ENCODE results near the gene TRPV4. TPM values are rescaled to one million over a fixed set of nuclear protein-coding genes. Genes with fewer than 3 reads are reported as not detected.
A peak's percentile ranks its signal among the peaks of the same experiment; 100 is the strongest.

TRPV4 gene
- total RNA-seq, 3 donors from 2014 or later (not counting 1 experiment from before 2014, with no cell fraction given) = not detected

DNA sequence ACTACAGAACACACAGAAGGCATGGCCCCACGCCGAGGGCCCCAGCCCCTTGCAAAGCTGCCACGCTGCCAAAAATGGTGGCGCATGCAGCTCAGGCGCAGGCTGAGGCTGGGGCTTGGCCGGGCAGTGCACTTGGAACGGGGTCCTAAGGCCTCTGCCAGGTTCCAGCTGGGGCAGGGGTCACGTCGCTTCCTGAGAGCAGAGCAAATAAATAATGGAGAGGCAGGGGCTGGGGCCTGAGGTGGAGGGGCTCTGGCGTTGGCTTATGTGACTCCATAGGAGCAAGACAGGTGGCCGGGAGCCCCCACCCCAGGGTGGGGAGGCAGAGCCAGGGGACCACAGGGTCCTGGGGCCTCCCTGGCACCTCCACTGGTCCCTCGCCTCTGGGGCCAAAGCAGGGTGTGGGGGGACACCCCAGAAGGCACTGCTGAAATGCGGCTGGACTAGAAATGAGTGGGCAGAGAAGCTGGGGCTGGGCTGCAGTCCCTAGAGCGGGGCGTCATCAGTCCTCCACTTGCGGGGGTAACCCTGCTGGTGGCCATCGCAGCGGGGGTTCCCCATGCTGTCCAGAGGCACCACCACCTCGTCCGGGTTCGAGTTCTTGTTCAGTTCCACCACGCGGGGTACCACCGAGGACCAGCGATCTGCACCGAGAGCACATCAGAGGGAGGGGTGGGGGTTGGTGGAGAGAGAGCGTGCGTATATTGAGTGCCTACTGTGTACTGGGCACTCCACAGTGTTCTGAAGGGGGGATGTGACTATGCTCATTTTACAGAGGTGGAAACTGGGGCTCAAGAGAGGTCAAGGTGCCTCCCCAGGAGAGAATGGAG, 49.8 kb downstream of the TRPV4 start:
- Mint-ChIP-seq H3K36me3 (no peaks in the 10 kb centered on the region), H3K27ac (no peak overlapping the region), H3K4me1 (peaks cover 0 to 19% of the 10 kb centered on the region in 2 donors), H3K4me3 (no peak overlapping the region), H3K27me3 (ENCODE audit: low read depth in 2 of 2) (no peaks in the 10 kb centered on the region), H3K9me3 (no peaks in the 10 kb centered on the region)
- Histone ChIP-seq H3K27me3 (ENCODE audit: control insufficient read depth, insufficient read depth, low read length) (peaks cover 3% of the 10 kb centered on the region), H3K36me3 (ENCODE audit: control insufficient read depth, insufficient read depth, low read length) (no peaks in the 10 kb centered on the region), H3K4me1 (ENCODE audit: control insufficient read depth, insufficient read depth, low read length) (no peaks in the 10 kb centered on the region), H3K27ac (ENCODE audit: low read length) (no peak overlapping the region), H3K9me3 (ENCODE audit: control insufficient read depth, insufficient read depth, low read length) (no peaks in the 10 kb centered on the region), H3K4me3 (ENCODE audit: low read length) (no peak overlapping the region)
- 90% methylated on average over 28 of the region's 28 CpGs for WGBS (ENCODE audit: insufficient coverage)
- intact Hi-C loops (cut with micrococcal nuclease) = no loop called here
- DNase-seq (no peak), ATAC-seq (no peak)
- no peak for TF ChIP-seq CTCF (IDR thresholded peaks at IDR 0.05)

- DNase-seq (no peak), ATAC-seq (peak in 1 of 3 donors; percentile 12)
- H3K4me3 Mint-ChIP-seq = no peak overlapping the region
- Histone ChIP-seq H3K4me1 (ENCODE audit: control insufficient read depth, insufficient read depth, low read length) (no peaks in the 10 kb centered on the region), H3K27ac (ENCODE audit: low read length) (no peak overlapping the region), H3K4me3 (ENCODE audit: low read length) (no peak overlapping the region), H3K27me3 (ENCODE audit: control insufficient read depth, insufficient read depth, low read length) (no peaks in the 10 kb centered on the region), H3K9me3 (ENCODE audit: control insufficient read depth, insufficient read depth, low read length) (no peaks in the 10 kb centered on the region), H3K36me3 (ENCODE audit: control insufficient read depth, insufficient read depth, low read length) (no peaks in the 10 kb centered on the region)
- H3K9me3 Mint-ChIP-seq = no peaks in the 10 kb centered on the region
- H3K4me1 Mint-ChIP-seq = peaks cover 5 to 19% of the 10 kb centered on the region in 2 donors
- no peak for TF ChIP-seq CTCF (IDR thresholded peaks at IDR 0.05)
- intact Hi-C loops (cut with micrococcal nuclease) = no loop called here
- no peaks in the 10 kb centered on the region for H3K36me3 Mint-ChIP-seq
- WGBS (ENCODE audit: insufficient coverage) = 94% methylated on average over 9 of the region's 9 CpGs
- H3K27me3 Mint-ChIP-seq (ENCODE audit: low read depth in 2 of 2) = peaks cover 0 to 4% of the 10 kb centered on the region in 2 donors
- H3K27ac Mint-ChIP-seq = peak overlapping the region; percentile 39 to 48
These were observed 50.9 kb downstream of the TRPV4 start for GRCh38 chr12:109782326-109782703.

DNA sequence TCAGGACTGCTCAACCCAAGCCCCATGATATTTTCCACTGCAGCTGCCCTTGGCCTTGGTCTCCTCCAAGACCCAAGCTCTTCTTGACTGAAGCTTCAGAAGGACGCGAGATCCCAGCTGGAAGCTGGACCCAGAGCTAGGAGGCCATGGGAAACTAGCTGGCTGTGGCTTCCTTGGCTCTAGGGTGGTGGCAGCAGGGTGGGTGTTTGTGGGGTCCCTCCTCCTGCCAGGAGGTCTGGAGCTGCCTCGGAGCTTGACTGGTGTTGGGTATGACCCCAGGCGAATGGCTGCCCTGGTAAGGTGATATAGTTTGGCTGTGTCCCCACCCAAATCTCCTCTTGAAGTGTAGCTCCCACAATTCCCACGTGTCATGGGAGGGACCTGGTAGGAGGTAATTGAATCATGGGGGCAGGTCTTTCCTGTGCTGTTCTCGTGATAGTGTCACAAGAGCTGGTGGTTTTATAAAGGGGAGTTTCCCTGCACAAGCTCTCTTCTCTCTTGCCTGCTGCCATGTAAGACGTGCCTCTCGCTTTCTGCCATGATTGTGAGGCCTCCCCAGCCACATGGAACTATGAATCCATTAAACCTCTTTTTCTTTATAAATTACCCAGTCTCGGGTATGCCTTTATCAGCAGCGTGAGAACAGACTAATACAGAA, 51.4 kb downstream of the TRPV4 start:
- no peaks in the 10 kb centered on the region for H3K27me3 ChIP-seq (ENCODE audit: control insufficient read depth, insufficient read depth, low read length)
- H3K9me3 Mint-ChIP-seq = no peaks in the 10 kb centered on the region
- peak overlapping the region; percentile 39 to 48 for H3K27ac Mint-ChIP-seq
- no peak overlapping the region for H3K27ac ChIP-seq (ENCODE audit: low read length)
- ATAC-seq (peak in 2 of 3 donors; percentile 62 to 68), DNase-seq (no peak)
- intact Hi-C loops (cut with micrococcal nuclease) = no loop called here
- 69% methylated on average over 10 of the region's 10 CpGs for WGBS (ENCODE audit: insufficient coverage)
- TF ChIP-seq CTCF (IDR thresholded peaks at IDR 0.05) = no peak
- H3K9me3 ChIP-seq (ENCODE audit: control insufficient read depth, insufficient read depth, low read length) = no peaks in the 10 kb centered on the region
- H3K36me3 Mint-ChIP-seq = no peaks in the 10 kb centered on the region
- H3K27me3 Mint-ChIP-seq (ENCODE audit: low read depth in 2 of 2) = peaks cover 0 to 4% of the 10 kb centered on the region in 2 donors
- H3K36me3 ChIP-seq (ENCODE audit: control insufficient read depth, insufficient read depth, low read length) = no peaks in the 10 kb centered on the region
- no peaks in the 10 kb centered on the region for H3K4me1 ChIP-seq (ENCODE audit: control insufficient read depth, insufficient read depth, low read length)
- H3K4me3 ChIP-seq (ENCODE audit: low read length) = no peak overlapping the region
- peaks cover 5 to 19% of the 10 kb centered on the region in 2 donors for H3K4me1 Mint-ChIP-seq
- no peak overlapping the region for H3K4me3 Mint-ChIP-seq
